ENCODE data around the gene PFDN2.

PFDN2 gene

DNA sequence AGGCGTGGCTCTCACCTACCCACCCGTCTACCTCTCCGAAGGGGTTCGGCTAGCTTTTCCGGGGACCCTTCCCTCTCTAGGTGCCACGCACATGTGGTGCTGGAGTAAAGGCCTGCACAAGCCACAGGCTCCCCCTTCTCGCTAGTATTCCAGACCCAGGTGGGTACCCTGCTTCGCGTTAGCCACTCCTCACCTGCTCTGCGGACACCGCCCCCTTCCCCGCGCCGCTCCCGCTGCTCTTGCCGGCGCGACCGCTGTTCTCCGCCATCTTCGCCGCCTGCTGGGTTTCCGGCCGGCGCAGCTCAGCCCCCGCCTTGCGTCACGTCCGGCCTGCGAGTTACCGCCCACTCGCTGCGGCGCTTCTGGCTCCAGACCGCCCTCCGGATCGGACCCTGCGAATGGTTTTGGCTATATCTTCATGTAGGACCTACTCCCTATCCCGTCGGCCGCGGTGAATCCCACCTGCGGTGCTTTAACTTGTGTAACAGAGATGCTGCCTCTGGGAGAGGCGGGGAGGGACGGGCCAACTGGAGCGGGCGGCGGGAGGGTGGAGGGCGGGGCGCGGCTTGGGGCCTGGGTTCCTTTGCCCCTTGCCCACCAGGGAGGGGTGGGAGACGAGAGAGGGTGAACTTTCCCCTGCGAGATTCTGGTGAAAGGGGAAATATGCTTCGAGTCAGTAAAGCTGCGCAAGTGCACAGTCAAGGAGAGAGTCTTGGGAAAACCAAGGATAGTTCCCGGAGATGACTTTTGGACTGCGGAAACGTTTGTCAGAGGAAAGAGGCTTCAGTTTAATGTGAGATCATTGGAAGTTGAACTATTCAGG, at the start of gene PFDN2, which contains the start of gene NIT1:
TSS of gene PFDN2 (minus strand) at position 279 of the 823 bp plus-strand sequence. CDS start at position 268, 11 bp downstream.
TSS of gene NIT1 (plus strand) at position 347 of the 823 bp plus-strand sequence. CDS start at position 419, 72 bp downstream.
- DNase-seq = peak; percentile 63

DNA sequence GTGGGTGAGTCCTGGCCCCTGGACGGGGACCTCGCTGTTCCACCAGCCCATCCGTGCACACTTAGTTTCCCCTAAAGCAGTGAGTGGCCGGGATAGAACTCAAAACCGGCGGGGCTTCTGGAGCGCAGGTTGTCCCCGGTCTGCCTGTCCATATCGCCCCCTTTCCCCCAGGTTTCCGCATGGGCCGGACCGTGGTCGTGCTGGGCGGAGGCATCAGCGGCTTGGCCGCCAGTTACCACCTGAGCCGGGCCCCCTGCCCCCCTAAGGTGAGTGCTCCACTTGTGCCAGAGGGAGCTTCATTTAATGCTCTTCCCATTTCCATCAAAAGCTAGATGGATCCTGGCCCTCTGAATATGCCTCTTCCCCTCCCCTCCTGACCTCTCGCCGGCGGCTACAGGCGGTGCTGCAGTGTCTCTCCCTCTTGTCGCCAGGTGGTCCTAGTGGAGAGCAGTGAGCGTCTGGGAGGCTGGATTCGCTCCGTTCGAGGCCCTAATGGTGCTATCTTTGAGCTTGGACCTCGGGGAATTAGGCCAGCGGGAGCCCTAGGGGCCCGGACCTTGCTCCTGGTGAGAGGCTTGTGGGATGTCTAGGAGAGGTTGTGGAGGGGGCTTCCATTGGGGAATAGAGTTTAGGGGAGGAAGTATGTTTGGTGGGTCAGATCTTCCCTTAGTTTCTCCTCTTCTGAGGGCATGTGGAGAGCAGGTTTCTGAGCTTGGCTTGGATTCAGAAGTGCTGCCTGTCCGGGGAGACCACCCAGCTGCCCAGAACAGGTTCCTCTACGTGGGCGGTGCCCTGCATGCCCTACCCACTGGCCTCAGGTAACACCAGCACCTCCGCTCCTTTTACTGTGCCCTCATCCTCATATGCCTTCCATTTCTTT, 49.1 kb upstream of the PFDN2 start:
- DNase-seq = peak; percentile 2

- DNase-seq = peak; percentile 97
Observed at GRCh38 chr1:161165742-161166668, 48.2 kb upstream of the PFDN2 start, which contains the start of gene PPOX. PPOX (plus strand) TSS chr1:161166426; CDS start chr1:161166848, 422 bp downstream.

- DNase-seq = no peak
Observed at GRCh38 chr1:161164901-161165610, 47.2 kb upstream of the PFDN2 start.

- DNase-seq = no peak
Observed at GRCh38 chr1:161163793-161164192, 46.0 kb upstream of the PFDN2 start.

GRCh38 chr1:161162806-161163205, 45.0 kb upstream of the PFDN2 start:
- no peak for DNase-seq

- no peak for DNase-seq
Observed at GRCh38 chr1:161162052-161162451, 44.2 kb upstream of the PFDN2 start.

- DNase-seq = no peak
Observed at GRCh38 chr1:161161652-161162051, 43.8 kb upstream of the PFDN2 start.

DNA sequence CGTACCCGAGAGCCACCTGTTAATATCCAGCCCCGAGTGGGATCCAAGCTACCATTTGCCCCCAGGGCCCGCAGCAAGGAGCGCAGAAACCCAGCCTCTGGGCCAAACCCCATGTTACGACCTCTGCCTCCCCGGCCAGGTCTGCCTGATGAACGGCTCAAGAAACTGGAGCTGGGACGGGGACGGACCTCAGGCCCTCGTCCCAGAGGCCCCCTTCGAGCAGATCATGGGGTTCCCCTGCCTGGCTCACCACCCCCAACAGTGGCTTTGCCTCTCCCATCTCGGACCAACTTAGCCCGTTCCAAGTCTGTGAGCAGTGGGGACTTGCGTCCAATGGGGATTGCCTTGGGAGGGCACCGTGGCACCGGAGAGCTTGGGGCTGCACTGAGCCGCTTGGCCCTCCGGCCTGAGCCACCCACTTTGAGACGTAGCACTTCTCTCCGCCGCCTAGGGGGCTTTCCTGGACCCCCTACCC, 42.9 kb upstream of the PFDN2 start:
- DNase-seq = no peak

- DNase-seq = no peak
Observed at GRCh38 chr1:161159913-161160243, 42.0 kb upstream of the PFDN2 start.

DNA sequence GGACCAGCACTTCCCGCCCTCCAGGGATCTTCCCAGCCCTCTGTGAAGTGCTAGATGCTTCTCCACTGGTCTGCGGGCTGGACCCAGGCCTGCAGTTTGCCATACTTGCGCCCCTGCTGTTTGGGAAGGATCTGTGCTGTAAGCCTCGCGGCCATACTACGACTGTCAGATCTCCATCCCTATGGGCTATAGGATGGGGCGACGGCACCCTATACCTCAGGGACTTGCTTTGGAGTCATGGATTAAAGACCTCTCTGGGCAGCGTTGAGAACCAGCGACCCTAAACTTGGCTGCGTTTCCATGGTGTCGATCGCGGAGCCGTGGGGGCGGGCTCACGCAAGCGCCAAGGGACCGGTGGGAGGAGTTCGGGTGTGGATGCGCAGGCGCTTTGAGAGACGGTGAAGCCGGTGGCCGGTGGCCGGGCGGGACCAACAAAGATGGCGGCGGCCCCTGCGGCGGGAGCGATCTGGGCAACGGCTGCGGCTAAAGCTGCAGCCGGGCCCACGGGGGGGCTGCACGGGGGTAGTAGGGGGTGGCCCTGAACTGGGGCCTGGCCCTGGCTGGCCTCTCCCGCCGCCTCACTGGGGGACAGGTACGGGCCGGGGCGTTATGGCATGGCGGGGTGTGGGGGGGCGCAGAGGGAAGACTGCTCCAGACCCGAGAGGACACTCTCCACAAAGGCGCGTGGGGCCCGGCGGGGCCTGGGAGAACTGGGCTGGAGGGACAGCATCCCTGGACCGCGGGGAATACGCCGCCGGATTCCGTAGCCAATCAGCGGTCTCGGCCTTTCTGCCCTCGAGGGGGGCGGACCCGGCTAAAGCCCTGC, 41.5 kb upstream of the PFDN2 start, which contains the start of gene USP21:
TSS of gene USP21 (plus strand) at position 414 of the 826 bp plus-strand sequence. CDS start 1,141 bp downstream, outside the sequence.
- DNase-seq = peak; percentile 87

DNA sequence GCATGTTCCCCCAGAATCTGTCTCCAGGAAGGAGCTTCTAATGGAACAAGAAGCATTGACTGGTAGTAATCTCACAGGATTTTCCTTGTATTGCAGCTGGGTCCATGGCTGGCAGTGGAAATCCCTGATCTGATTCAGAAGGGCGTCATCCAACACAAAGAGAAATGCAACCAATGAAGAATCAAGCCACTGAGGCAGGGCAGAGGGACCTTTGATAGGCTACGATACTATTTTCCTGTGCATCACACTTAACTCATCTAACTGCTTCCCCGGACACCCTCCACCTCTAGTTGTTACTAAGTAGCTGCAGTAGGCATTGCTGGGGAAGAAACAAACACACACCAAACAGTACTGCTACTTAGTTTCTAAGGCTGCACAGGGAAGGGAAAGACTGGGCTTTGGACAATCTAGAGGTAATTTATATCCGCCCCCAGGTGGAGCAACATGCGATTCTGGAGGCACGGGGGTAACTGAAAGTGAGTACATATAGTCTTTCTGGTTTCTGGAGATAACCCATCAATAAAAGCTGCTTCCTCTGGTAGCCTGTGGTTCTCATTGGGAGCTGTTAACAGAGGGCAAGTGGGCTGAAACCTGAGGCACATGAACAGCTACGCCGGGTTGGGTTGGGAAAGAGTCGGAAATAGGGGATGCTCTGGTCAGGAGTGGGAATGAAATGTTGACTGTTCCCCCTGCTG, 40.6 kb upstream of the PFDN2 start:
- no peak for DNase-seq

DNA sequence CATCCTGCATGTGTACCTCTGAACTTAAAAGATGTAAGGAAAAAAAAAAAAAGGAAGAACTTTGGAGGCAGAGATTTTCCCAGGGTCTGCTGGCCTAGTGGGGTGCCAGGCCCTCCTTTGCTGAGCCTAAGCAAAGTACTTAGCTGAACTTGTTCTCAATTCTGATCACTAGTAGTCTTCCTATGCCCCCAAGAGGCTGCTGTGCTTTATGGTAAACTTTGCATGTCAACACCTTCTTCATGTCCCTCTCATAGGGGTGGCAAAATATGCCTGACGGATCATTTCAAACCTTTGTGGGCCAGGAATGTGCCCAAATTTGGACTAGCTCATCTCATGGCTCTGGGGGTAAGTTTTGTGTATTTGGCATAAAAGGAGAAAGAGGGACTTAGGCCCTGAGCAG, 40.0 kb upstream of the PFDN2 start:
- no peak for DNase-seq

DNA sequence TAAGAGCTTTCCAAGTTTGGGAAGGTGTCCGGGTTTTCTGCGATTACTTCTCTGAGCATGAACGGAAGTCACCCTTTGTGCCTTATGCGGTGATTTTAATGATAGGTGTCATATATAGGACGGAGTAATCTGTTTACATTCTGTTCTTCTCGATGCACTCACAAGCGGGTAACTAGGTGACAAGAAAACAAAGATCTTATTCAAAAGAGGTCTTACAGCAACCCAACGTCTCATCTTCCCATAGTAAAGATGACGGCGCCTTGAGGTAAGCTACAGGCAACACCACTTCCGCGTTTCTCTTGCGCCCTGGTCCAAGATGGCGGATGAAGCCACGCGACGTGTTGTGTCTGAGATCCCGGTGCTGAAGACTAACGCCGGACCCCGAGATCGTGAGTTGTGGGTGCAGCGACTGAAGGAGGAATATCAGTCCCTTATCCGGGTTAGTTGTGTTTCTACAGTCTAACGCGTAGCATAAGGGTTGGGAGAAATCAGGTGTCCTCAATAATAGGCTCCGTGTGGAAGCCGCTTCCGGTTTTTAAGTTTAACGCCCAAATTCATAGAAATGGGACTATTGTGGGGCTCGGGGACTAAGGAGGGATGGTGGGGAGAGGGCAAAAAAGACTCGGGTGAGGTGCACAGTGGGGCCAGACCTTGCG, 36.0 kb upstream of the PFDN2 start, which contains the start of gene UFC1:
TSS of gene UFC1 (plus strand) at position 297 of the 656 bp plus-strand sequence. CDS start at position 317, 20 bp downstream.
- DNase-seq = peak; percentile 85

DNA sequence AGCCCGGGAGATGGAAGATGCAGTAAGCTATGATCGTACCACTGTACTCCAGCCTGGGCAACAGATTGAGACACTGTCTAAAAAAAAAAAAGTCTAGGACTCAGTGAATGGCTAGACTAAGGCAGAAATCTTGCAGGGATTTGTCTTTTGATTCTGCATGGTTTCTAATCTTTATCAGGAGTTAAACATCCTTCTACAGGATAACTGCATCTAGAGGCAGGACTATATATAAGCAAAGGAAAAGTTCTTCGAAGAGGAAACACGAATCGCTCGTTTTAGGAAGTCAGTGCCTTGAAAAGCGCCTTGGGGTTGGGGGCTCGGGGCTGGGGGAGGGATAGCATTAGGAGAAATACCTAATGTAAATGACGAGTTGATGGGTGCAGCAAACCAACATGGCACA, 35.3 kb upstream of the PFDN2 start:
- no peak for DNase-seq

GRCh38 chr1:161145832-161146231, 28.0 kb upstream of the PFDN2 start:
- no peak for DNase-seq

DNA sequence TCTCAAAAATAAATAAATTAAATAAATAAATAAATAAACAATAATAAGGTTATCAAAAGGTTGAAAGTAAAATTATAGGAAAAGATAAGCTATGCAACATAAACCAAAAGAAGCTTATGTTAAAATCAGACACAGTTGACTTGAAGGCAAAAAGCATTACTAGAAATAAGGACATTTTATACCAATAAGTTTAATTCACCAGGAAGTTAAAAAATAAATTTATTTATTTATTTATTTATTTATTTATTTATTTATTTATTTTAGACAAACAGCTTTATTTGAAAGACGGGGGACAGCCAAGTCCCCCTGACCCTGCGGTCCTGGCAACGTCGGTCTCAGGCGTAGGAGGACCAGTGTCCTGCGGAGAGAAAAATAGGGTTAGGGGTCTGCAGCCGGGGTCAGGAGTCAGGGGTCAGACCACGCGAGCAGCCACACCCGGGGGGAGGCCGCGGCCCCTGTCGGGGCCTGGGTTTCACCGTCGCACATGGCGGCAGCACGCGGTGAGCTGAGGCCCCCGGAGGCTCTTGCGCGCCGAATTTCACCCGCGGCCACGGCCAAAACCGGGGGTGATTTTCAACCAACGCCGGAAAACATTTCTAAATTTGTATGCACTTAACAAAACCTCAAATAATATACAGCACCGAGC, 23.0 kb upstream of the PFDN2 start:
- no peak for DNase-seq

- DNase-seq = peak; percentile 17
Observed at GRCh38 chr1:161139766-161140165, 21.9 kb upstream of the PFDN2 start.

DNA sequence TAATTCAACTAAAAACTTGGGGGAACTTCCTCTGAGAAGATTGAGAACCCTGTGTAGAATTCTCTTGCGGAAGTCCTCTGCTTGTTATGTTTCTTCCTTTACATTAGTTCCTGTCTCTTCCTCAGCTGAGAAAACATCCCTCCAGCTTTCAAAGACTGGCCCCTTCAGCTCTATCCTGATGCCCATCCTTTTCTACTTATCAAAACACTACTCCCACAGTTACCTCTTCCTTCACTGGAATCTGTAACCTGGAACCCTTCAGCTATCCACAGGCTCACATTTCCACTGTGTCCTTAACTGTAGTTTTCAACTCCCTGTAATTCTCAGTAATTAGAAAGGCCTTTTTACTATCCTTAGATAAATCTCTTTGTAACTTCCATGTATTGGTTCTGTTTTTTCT, 20.6 kb upstream of the PFDN2 start:
- DNase-seq = no peak
